Gastroesophageal sphincter (tissue), 4 donors: ENCODE results near the gene PANK4. TPM values are rescaled to one million over a fixed set of nuclear protein-coding genes. Genes with fewer than 3 reads are reported as not detected.
"Not testable (repeated sequence)": the region's sequence is repeated elsewhere in the genome, so short reads cannot be mapped to it uniquely, and the experiment has no call there.

ENCODE experiments used
- ATAC-seq: fragments of 150-250 bp; one replicate; pipeline ENCODE4 v1.9.1; 2016; ENCODE audit warnings: mild to moderate bottlenecking, moderate library complexity
- H3K27ac ChIP-seq, 4 donors: fragments of 200-600 bp; sonication (generic) in 3 of 4; 1 replicate in 3 of 4; 2 replicates in 1 of 4; pipeline ENCODE4 v1.5.1; 2016 to 2019
- H3K27me3 ChIP-seq: fragments of 200-600 bp; sonication (generic); one replicate; pipeline ENCODE4 v1.5.1; 2019
- H3K36me3 ChIP-seq, 2 donors: fragments of 200-600 bp; sonication (generic); one replicate each; pipeline ENCODE4 v1.5.1; 2019; ENCODE audit warnings: control low read depth in 1 of 2
- H3K4me1 ChIP-seq, 3 donors: fragments of 200-600 bp; sonication (generic); 1 replicate in 2 of 3; 2 replicates in 1 of 3; pipeline ENCODE4 v1.5.1; 2016 to 2019; ENCODE audit warnings: control low read depth in 2 of 3
- H3K4me3 ChIP-seq, 2 donors: fragments of 200-600 bp; sonication (generic); one replicate each; pipeline ENCODE4 v1.5.1; 2019; ENCODE audit warnings: mild to moderate bottlenecking in 1 of 2, moderate library complexity in 1 of 2
- H3K9me3 ChIP-seq, 3 donors: fragments of 200-600 bp; sonication (generic); one replicate each; pipeline ENCODE4 v1.5.1; 2017 to 2019; ENCODE audit warnings: control low read depth in 2 of 3
- CTCF ChIP-seq, 4 experiments: fragments of 200-600 bp in 2 of 4; fragments of 450-650 bp in 2 of 4; sonication (generic) in 1 of 4; IDR thresholded peaks; one replicate each; pipeline ENCODE4 v1.5.1; 2017 to 2019; ENCODE audit warnings: antibody characterized with exemption in 4 of 4, mild to moderate bottlenecking in 2 of 4, moderate library complexity in 2 of 4
- EP300 ChIP-seq: sonication (generic); formaldehyde crosslinking; IDR thresholded peaks from one replicate; pipeline ENCODE4 v1.6.1; 2017; ENCODE audit warnings: antibody characterized with exemption, mild to moderate bottlenecking
- POLR2A ChIP-seq, 2 donors: fragments of 450-650 bp; IDR thresholded peaks; one replicate each; pipeline ENCODE4 v1.6.1; 2017; ENCODE audit warnings: antibody characterized with exemption in 2 of 2, mild to moderate bottlenecking in 2 of 2, moderate library complexity in 1 of 2
- POLR2AphosphoS5 ChIP-seq: sonication (generic); formaldehyde crosslinking; IDR thresholded peaks from one replicate; pipeline ENCODE4 v1.6.1; 2017; ENCODE audit warnings: antibody characterized with exemption
- WGBS, 2 donors: methylation state at CpG; one replicate each; pipeline ENCODE4 v1.1.5; 2018; ENCODE audit warnings: low coverage in 1 of 2; 5-methylcytosine and 5-hydroxymethylcytosine counted together
- total RNA-seq, 4 donors: library from RNA; depleted of rRNA; stranded (reverse); fragments of >200 nt; gene quantifications; one replicate each; pipeline ENCODE4 v1.1.0, GENCODE V29; 2016

The PANK4 gene
- total RNA-seq, 4 donors from 2014 or later: 32.6 to 46.8 (median 34.0) TPM

DNA sequence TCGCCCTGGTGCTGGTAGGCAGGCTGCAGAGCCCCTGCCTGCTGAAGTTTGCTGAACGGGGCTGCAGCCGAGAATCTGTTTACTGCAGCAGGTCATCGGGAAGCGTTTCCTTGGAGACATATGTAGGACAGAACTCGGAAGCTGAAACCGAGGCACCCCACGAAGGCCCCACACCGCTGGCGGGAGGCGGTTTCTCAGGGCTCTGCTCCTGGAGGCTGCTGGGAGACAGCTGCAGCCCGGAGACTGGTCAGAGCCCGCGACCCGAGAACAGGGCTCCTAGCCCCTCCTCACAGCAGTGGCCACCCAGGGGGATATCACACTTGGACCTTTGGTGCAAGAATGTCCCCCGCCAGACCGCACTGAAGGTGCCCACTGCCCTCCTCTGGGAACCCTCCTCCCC lies 63.0 kb downstream of the PANK4 start:
- Histone ChIP-seq H3K27me3 (peaks cover 96% of the 10 kb centered on the region), H3K4me1 (peaks cover 0 to 12% (median 0%) of the 10 kb centered on the region in 3 donors), H3K9me3 (no peaks in the 10 kb centered on the region), H3K4me3 (no peak overlapping the region), H3K36me3 (no peaks in the 10 kb centered on the region), H3K27ac (no peak overlapping the region)
- no CpG with 5 or more reads among the region's 17 CpGs for WGBS, 2 donors
- ATAC-seq: no peak
- TF ChIP-seq POLR2A (IDR thresholded peaks at IDR 0.05) (no peak), EP300 (no peak), CTCF (IDR thresholded peaks at IDR 0.05) (no peak), POLR2AphosphoS5 (no peak)

- Histone ChIP-seq H3K36me3 (no peaks in the 10 kb centered on the region), H3K9me3 (no peaks in the 10 kb centered on the region), H3K4me3 (no peak overlapping the region), H3K27ac (no peak overlapping the region), H3K4me1 (peaks cover 0 to 12% (median 0%) of the 10 kb centered on the region in 3 donors), H3K27me3 (peaks cover 96% of the 10 kb centered on the region)
- 0 to 13% methylated on average over 4 to 8 of the region's 15 CpGs for WGBS, 2 donors
- TF ChIP-seq EP300 (no peak), POLR2A (IDR thresholded peaks at IDR 0.05) (no peak), CTCF (IDR thresholded peaks at IDR 0.05) (no peak), POLR2AphosphoS5 (no peak)
- no peak for ATAC-seq
Observed at GRCh38 chr1:2462819-2463218, 63.6 kb downstream of the PANK4 start.

DNA sequence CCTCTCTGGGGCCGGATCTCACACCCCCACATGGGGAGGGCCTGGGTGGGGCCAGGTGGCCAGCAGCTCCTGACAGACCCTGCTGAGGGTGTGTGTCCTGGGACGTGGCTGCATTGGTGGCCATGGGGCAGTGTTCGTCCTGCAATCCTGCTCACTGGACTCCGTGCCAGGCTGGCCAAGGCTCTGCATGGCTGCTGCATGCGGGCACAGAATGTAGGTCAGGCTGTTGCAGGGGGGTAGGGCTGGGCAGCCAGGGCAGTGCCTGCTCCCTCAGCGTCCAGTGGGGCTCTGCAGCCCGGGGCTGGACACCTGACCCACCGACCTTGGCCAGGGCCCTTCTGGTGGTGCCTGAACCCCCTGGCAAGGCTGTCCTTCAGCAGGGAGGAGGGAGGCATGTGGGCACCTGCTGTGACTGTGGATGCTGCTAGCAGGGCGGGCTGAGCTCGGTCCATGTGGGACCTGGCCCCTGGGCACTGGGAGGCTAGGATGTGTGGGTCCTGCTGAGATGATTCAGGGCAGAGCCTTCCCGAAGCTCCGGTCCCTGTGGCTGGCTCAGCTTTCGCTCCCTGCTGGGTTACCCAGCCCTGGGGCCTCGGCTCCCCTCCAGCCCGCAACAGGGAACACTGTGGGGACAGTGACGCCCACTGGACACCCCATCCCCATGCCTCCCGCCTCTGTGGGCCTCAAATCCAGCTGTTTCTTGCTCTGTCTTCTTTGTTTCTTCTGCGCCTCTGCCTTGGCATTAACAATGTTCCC lies 65.2 kb downstream of the PANK4 start:
- no peak for ATAC-seq
- Histone ChIP-seq H3K9me3 (no peaks in the 10 kb centered on the region), H3K4me3 (no peak overlapping the region), H3K36me3 (no peaks in the 10 kb centered on the region), H3K4me1 (peaks cover 0 to 7% (median 0%) of the 10 kb centered on the region in 3 donors), H3K27me3 (peaks cover 96% of the 10 kb centered on the region), H3K27ac (no peak overlapping the region)
- TF ChIP-seq CTCF (IDR thresholded peaks at IDR 0.05) (no peak), EP300 (no peak), POLR2AphosphoS5 (no peak), POLR2A (IDR thresholded peaks at IDR 0.05) (no peak)
- WGBS, 2 donors: 52 to 70% methylated on average over 4 to 5 of the region's 18 CpGs

- H3K4me1 ChIP-seq: peaks cover 0 to 7% (median 0%) of the 10 kb centered on the region in 3 donors
- no peak overlapping the region for H3K27ac ChIP-seq
- no CpG with 5 or more reads among the region's 8 CpGs for WGBS, 2 donors
- H3K4me3 ChIP-seq: no peak overlapping the region
- H3K27me3 ChIP-seq: peaks cover 96% of the 10 kb centered on the region
- no peaks in the 10 kb centered on the region for H3K36me3 ChIP-seq
- ATAC-seq: no peak
- TF ChIP-seq CTCF (IDR thresholded peaks at IDR 0.05): no peak
- no peak for TF ChIP-seq EP300
- no peak for TF ChIP-seq POLR2AphosphoS5
- no peak for TF ChIP-seq POLR2A (IDR thresholded peaks at IDR 0.05)
- no peaks in the 10 kb centered on the region for H3K9me3 ChIP-seq
Observed at GRCh38 chr1:2460203-2460602, 66.2 kb downstream of the PANK4 start.

DNA sequence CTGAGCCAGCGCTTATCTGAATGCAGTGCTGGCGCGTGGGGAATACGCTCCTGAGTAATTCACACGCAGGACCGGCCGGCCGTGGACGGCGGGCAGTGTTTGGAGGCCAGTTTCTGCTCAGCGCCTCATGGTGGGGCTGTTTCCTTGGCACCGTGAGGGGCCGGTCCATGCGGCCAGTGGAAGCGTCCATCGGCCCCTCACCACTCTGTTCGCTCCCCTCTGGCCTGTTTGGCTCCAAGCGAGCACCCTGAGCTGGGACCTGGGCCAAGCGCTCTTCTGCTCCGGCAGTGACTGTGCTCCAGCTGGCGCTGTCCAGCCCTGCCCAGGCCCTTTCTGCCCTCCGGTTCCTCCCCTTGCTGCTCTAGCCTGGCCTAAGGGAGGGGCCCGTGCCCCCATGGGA lies 66.6 kb downstream of the PANK4 start:
- Histone ChIP-seq H3K36me3 (no peaks in the 10 kb centered on the region), H3K9me3 (no peaks in the 10 kb centered on the region), H3K27me3 (peaks cover 96% of the 10 kb centered on the region), H3K4me1 (peaks cover 0 to 7% (median 0%) of the 10 kb centered on the region in 3 donors), H3K4me3 (no peak overlapping the region), H3K27ac (no peak overlapping the region)
- TF ChIP-seq EP300 (no peak), POLR2AphosphoS5 (no peak), POLR2A (IDR thresholded peaks at IDR 0.05) (no peak), CTCF (IDR thresholded peaks at IDR 0.05) (no peak)
- 60% methylated on average over 1 of the region's 23 CpGs; no CpG with 5 or more reads in 1 of the 2 donors for whole genome bisulfite sequencing, 2 donors
- ATAC-seq: no peak

GRCh38 chr1:2459102-2459753 lies 67.2 kb downstream of the PANK4 start:
- WGBS, 2 donors: 82 to 90% methylated on average over 2 to 8 of the region's 16 CpGs
- H3K9me3 ChIP-seq, H3K4me1 ChIP-seq, H3K36me3 ChIP-seq, H3K27ac ChIP-seq, ATAC-seq, H3K4me3 ChIP-seq: not testable (repeated sequence)
- peaks cover 96% of the 10 kb centered on the region for H3K27me3 ChIP-seq
